Uterus (tissue), 2 donors: ENCODE data around the gene PLCE1.

ENCODE experiments used
- CTCF ChIP-seq, 4 experiments: fragments of 200-600 bp in 2 of 4; fragments of 450-650 bp in 2 of 4; sonication (generic) in 2 of 4; IDR thresholded peaks; one replicate each; pipeline ENCODE4 v1.5.1; 2016 to 2019; ENCODE audit warnings: antibody characterized with exemption in 4 of 4, mild to moderate bottlenecking in 2 of 4, moderate library complexity in 1 of 4
- POLR2A ChIP-seq, 2 donors: fragments of 450-650 bp; IDR thresholded peaks; one replicate each; pipeline ENCODE4 v1.6.1; 2016; ENCODE audit warnings: antibody characterized with exemption in 2 of 2, mild to moderate bottlenecking in 1 of 2, moderate library complexity in 1 of 2

- TF ChIP-seq CTCF (IDR thresholded peaks at IDR 0.05) (peak in 1 of 4 experiments; percentile 29), POLR2A (IDR thresholded peaks at IDR 0.05) (no peak)
Measured at GRCh38 chr10:93993782-93994437, at the start of gene PLCE1.
